ENCODE measurements around the gene MAU2.

DNA sequence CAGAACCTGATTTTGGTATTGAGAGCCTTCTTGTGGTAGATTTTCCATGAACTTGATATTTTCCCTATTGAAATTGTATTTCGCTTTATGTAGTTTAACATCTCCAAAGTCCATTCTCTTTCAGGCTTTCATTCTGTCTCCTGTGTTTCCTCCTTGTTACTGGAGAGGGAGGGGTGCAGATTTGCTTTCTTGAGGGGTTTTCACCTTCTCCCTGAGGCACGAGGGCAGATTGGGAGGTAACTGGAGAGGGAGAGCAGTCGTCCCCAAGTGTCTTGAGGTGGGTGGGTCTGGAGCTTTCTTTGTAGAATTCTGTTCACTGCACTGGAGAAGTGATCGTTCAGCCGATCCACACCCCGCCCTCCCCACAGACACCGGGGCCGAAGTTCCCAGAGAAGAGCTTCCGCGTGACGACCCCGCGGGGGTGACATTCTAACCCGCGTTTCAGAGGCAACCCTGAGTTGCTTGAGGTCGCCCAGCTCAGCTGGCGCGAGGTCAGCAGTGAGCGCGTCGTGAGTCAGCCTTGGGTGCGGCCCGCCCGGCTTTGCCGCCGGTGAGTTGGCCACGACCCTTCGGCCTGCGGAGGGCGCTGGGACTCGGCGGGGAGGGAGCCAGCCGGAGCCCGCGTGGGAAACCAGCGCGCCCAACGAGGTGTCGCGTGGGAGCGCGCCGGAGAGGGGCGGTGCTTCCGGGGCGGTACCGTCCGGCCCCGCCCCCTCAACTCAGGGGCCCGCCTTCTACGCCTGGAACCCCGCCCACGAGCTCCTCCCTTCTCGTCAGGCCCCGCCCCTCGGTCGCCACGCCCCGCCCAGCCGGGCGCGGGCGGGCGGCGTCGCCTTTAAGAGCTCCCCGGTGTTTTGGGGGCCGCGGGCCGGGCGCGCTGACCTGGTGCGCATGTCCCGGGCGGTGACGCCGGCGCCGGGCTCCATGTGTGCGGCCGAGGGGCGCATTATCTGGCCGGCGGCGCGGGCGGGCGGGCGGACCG is 84.5 kb downstream of the MAU2 start, which contains the start of gene GATAD2A:
- TF ChIP-seq, protein P1, sequence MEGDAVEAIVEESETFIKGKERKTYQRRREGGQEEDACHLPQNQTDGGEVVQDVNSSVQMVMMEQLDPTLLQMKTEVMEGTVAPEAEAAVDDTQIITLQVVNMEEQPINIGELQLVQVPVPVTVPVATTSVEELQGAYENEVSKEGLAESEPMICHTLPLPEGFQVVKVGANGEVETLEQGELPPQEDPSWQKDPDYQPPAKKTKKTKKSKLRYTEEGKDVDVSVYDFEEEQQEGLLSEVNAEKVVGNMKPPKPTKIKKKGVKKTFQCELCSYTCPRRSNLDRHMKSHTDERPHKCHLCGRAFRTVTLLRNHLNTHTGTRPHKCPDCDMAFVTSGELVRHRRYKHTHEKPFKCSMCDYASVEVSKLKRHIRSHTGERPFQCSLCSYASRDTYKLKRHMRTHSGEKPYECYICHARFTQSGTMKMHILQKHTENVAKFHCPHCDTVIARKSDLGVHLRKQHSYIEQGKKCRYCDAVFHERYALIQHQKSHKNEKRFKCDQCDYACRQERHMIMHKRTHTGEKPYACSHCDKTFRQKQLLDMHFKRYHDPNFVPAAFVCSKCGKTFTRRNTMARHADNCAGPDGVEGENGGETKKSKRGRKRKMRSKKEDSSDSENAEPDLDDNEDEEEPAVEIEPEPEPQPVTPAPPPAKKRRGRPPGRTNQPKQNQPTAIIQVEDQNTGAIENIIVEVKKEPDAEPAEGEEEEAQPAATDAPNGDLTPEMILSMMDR (IDR thresholded peaks at IDR 0.05; ENCODE audit: low read depth, low read length, missing input control), result peak; percentile 26
- TF ChIP-seq, protein P2, sequence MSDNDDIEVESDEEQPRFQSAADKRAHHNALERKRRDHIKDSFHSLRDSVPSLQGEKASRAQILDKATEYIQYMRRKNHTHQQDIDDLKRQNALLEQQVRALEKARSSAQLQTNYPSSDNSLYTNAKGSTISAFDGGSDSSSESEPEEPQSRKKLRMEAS (IDR thresholded peaks at IDR 0.05), result peak; percentile 17
- TF ChIP-seq TAF1 (conservative IDR thresholded peaks at IDR 0.05) (no peak), SP1 (IDR thresholded peaks at IDR 0.05) (peak; percentile 66), RAD21 (IDR thresholded peaks at IDR 0.05) (peak; percentile 35 to 63), RXRA (IDR thresholded peaks at IDR 0.05) (peak in 1 of 2 donors; percentile 11), HNF4G (IDR thresholded peaks at IDR 0.05) (no peak), GABPA (IDR thresholded peaks at IDR 0.05 in 1 of 2, conservative IDR thresholded peaks at IDR 0.05 in 1 of 2) (peak in 1 of 2 donors; percentile 75), JUND (IDR thresholded peaks at IDR 0.05) (no peak), YY1 (IDR thresholded peaks at IDR 0.05) (no peak)
- TF ChIP-seq, protein P3, sequence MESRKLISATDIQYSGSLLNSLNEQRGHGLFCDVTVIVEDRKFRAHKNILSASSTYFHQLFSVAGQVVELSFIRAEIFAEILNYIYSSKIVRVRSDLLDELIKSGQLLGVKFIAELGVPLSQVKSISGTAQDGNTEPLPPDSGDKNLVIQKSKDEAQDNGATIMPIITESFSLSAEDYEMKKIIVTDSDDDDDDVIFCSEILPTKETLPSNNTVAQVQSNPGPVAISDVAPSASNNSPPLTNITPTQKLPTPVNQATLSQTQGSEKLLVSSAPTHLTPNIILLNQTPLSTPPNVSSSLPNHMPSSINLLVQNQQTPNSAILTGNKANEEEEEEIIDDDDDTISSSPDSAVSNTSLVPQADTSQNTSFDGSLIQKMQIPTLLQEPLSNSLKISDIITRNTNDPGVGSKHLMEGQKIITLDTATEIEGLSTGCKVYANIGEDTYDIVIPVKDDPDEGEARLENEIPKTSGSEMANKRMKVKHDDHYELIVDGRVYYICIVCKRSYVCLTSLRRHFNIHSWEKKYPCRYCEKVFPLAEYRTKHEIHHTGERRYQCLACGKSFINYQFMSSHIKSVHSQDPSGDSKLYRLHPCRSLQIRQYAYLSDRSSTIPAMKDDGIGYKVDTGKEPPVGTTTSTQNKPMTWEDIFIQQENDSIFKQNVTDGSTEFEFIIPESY (IDR thresholded peaks at IDR 0.05), result no peak
- TF ChIP-seq, protein P4, sequence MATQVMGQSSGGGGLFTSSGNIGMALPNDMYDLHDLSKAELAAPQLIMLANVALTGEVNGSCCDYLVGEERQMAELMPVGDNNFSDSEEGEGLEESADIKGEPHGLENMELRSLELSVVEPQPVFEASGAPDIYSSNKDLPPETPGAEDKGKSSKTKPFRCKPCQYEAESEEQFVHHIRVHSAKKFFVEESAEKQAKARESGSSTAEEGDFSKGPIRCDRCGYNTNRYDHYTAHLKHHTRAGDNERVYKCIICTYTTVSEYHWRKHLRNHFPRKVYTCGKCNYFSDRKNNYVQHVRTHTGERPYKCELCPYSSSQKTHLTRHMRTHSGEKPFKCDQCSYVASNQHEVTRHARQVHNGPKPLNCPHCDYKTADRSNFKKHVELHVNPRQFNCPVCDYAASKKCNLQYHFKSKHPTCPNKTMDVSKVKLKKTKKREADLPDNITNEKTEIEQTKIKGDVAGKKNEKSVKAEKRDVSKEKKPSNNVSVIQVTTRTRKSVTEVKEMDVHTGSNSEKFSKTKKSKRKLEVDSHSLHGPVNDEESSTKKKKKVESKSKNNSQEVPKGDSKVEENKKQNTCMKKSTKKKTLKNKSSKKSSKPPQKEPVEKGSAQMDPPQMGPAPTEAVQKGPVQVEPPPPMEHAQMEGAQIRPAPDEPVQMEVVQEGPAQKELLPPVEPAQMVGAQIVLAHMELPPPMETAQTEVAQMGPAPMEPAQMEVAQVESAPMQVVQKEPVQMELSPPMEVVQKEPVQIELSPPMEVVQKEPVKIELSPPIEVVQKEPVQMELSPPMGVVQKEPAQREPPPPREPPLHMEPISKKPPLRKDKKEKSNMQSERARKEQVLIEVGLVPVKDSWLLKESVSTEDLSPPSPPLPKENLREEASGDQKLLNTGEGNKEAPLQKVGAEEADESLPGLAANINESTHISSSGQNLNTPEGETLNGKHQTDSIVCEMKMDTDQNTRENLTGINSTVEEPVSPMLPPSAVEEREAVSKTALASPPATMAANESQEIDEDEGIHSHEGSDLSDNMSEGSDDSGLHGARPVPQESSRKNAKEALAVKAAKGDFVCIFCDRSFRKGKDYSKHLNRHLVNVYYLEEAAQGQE (IDR thresholded peaks at IDR 0.05), result peak; percentile 12
